Umbilical cord (tissue), 2 donors: ENCODE data around the gene PAX7. TPM values are rescaled to one million over a fixed set of nuclear protein-coding genes. Genes with fewer than 3 reads are reported as not detected.

Experiments
- DNase-seq: peaks from one replicate; pipeline ENCODE4 v3.0.0-alpha.2; 2015; ENCODE audit warnings: low spot score
- total RNA-seq: library from RNA; depleted of rRNA; stranded (reverse); fragments of >200 nt; gene quantifications from one replicate; pipeline ENCODE4 v1.2.3, GENCODE V29; 2014; ENCODE audit warnings: low replicate concordance; ENCODE audit not compliant: insufficient read depth

Gene PAX7
- total RNA-seq, 1 donor from 2014 or later: 1.4 TPM

DNA sequence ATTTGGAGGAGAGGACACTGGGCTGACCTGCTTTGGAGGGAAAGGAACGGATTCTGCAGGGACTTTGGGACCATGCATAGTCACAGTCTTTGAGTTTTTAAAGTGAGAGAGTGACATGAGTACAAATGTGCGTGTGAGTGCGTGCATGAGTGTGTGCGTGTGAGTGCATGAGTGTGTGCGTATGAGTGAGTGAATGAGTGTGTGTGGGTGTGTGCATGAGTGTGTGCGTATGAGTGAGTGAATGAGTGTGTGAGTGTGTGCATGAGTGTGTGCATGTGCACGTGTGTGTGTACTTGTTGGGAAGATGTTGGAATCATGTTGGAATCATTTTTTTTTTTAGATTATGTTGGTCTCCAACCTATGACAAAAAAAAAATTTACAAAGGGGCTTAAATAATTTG, 70.5 kb downstream of the PAX7 start:
- no peak for DNase-seq

DNA sequence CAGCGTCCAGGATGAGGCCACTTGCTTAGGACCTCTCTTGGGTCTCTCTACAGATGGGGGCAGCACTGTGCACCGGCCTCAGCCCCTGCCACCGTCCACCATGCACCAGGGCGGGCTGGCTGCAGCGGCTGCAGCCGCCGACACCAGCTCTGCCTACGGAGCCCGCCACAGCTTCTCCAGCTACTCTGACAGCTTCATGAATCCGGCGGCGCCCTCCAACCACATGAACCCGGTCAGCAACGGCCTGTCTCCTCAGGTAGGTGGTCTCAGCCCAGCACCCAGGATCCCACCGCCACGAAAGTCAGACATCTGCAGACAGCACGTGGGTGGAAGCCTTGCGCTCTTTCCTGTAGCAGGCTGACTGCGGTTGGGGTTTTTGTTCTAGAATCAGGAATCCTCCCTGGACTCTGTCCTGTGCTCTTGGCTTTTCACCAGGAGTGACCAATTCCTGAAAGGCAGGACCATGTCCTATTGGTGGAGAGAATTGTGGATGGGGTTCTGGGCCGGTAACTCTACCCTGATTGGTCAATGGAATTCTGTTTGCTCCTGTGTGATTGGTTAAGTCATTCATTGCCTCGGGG, 72.5 kb downstream of the PAX7 start:
- DNase-seq: no peak

DNA sequence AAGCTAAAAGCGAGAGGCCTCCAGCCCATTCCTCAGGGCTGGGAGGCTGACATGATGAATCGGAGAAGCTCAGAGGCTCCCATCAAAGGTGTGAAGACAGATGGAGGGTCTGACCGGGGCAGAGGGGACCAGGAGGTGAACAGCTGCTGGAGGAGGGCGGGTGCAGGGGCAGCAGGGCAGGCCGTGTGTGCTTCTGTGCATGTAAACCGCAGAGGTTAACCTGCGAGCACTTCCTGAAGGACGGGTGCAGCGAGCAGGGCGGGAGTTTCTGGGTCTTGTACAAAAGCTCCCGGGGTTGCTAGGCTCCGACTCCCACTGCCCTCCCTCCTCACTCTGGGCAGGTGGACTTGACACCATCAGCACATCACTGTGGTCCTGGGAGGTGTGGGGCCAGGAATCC, 75.2 kb downstream of the PAX7 start:
- DNase-seq: no peak

DNA sequence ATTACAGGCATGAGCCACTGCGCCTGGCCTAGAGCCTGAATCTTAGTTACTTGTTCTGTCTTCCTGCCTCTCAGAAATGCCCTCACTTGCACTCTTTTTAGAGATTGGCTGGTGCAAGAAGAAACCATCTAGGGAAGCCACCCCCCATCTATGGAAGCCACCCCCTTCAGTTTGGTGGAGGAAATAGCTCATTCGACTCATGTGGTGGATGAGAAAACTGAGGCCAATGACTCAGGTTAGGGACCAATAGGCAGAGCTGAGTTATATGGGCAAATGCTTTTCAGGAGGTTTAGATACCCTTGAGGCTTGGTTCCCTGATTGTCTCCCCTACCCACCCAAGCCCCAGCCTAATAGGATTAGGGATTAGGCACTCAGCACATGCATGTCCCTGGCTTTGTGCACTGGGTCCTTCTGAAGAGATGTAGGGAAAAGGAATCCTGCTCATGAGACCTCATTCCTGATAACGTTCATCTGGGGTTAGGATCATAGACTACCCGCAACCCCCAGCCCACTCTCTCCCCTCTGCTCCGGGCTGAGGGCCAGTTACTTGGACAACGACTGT, 77.1 kb downstream of the PAX7 start:
- DNase-seq: no peak

- DNase-seq: no peak
These were observed 79.4 kb downstream of the PAX7 start for GRCh38 chr1:18710002-18710401.

GRCh38 chr1:18711003-18711402, 80.4 kb downstream of the PAX7 start:
- no peak for DNase-seq

DNA sequence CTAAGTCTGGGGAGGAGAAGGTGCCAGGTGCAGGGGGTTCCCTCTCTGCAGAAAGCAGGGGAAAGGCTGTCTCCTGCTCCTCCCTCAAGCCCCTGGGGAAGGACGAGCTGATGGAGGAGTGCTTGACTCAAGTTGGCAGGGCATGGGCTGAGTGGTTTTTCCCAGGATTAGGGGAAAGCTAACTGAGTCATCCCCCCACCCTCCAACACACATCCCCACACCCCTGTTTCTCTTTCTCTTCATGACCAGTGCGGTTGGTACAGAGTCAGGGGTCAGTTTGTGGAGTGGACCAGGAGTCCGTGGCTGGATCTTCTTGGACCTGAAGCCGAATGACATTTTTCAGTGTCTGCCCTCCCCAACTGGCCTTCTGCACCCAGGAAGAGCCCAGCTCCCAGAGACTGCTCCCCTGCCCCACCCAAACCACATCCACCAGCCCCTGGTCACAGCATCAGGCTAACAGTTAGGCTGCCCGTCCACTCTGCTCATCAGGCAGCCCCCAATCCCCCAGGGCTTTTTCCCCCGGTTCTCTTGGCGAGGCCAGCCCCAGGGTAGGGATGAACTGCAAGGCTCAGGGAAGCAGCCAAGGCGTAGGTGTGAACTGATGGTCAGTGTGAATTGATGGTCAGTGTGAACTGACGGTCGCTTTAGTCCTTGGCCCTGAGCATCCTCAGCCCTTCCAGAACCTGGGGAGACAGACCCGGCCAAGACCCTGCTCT, 81.0 kb downstream of the PAX7 start:
- peak; percentile 27 for DNase-seq

GRCh38 chr1:18712252-18712600, 81.6 kb downstream of the PAX7 start:
- DNase-seq: peak; percentile 19

GRCh38 chr1:18714404-18715175, 83.9 kb downstream of the PAX7 start:
- no peak for DNase-seq

GRCh38 chr1:18716112-18716784, 85.6 kb downstream of the PAX7 start:
- DNase-seq: no peak

DNA sequence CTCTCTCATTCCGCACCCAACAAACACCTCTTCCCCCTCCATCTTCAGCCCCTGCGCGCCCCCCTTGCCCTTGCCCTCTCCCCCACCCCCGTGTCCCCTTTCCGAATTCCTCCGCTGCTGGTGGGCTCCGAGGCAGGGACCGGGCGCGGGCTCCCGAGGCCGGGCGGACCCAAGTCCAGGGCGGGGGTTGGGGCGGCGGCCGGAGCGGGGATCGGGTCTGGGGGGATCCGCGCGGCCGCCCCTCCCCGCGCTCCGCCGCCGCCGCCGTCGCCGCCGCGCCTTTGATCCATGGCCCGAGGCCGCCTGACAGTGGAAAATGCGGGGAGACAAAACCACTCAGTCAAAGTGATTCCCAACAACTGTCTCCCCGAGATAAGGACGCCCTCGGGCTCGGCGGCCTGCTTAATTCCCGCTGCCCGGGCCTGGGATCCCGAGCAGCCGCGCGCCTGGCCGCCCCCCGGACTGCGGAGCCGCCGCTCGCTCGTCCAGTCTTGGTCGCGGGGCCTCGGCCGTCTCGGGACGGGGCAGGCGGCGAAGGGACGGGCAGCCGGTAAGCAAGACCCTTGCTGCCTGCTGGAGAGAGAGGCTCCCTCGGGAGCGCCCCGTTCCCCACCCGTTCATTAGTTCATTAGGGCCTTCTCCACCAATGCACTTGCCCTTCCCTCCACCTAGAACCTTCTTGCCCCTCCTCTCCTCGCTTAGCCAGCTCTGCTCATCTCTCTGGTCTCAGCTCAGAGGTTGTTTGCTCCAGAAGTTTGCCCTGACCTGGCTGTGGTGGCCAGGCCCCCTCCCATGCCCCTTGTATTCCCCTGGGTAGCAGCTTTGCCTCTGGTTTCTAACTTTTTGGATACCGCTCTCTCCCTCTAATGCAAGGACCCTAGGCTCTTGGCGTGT, 86.4 kb downstream of the PAX7 start:
- no peak for DNase-seq

GRCh38 chr1:18719786-18720451, 89.3 kb downstream of the PAX7 start:
- DNase-seq: peak; percentile 46

- DNase-seq: no peak
These were observed 90.4 kb downstream of the PAX7 start for GRCh38 chr1:18721041-18721440.

- no peak for DNase-seq
These were observed 91.1 kb downstream of the PAX7 start for GRCh38 chr1:18721776-18722175.

- DNase-seq: no peak
These were observed 91.6 kb downstream of the PAX7 start for GRCh38 chr1:18722270-18722669.

DNA sequence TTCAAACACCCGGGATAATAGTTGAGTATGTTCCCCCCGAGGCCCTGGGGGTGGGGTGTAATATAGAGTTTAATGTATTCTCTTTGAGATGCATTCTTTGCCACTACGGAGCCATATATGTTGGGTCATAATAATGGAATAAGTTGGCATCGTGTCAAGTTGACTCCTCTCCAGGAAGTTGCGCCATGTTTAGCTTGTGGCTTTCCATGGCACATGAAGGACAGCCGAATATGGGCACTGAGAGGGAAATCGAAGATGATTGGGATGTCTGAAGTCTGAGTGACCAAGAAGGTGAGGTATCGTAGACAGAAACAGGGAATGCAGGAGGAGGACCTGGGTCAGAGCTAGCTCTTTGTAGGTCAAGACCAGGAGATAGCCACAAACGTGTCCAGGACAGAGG, 92.6 kb downstream of the PAX7 start:
- no peak for DNase-seq

DNA sequence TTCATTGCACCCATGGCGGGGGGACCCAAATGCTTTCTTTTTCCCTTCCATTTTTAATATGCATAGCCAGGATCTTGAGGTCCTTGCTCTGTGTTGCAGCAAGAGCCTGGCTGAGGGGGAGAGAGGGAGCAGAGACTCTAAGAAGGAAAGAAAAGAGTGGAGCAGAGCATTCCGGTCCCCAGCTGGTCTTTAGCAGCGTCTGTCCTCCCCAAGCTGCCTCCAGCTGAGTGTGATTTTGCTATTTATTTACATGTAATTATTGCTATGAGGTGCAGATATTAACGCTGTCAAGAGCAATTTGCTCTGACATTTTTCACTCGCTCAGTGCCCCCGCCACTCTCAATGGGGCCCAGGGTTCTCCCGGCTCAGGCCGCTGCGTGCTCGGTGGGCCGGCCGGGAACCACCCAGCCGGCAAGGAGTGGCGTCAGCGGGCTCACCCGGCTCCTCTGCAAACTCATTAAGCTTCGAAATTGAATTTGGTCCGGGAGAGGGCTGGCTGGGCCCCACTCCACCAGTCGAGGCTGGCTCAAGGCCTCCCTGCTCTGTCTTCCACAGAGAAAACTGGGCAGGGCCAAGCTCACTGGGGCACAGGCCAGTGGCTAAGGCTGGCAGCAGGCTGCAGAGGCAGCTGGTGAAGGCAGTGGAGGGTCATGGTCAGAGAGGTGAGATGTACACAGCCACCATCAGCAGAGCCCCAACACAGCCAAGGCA, 93.2 kb downstream of the PAX7 start:
- peak; percentile 18 for DNase-seq

DNA sequence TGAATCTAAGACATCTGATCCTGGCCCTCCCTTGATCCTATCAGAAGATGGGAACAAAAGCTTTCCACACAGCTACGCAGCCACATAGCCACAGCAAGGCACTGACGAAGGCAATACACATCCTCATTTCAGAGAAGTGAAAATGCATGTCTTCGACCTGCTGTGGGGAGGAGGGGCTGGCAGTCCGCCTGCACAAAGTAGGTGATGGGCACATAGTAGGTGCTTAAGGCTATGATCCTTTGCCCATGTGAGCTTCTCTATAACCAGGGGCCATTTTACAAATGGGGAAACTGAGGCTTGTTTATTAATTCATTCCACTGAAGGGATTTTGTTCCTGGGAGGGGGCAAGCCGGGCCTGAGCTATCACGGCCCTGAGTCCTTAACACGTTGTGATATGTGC, 94.2 kb downstream of the PAX7 start:
- DNase-seq: no peak

- no peak for DNase-seq
These were observed 94.7 kb downstream of the PAX7 start for GRCh38 chr1:18725231-18725895.
